HepG2 (cell line): ENCODE data around the gene DCST2. TPM values are rescaled to one million over a fixed set of nuclear protein-coding genes. Genes with fewer than 3 reads are reported as not detected.

Experiments used
- ATAD3A ChIP-seq: sonication (generic); formaldehyde crosslinking; IDR thresholded peaks from 2 replicates; pipeline ENCODE4 v1.4.0; 2020; ENCODE audit warnings: missing genetic modification reagents
- CCDC6 ChIP-seq: sonication (generic); formaldehyde crosslinking; IDR thresholded peaks from 2 replicates; pipeline ENCODE4 v1.8.1; 2022; ENCODE audit warnings: mild to moderate bottlenecking, missing genetic modification reagents, moderate library complexity
- CREB1 ChIP-seq, 2 experiments: fragments of 450-650 bp in 1 of 2; IDR thresholded peaks; 2 replicates each; pipeline ENCODE4 v1.6.1; 2016 to 2017; ENCODE audit warnings: control low read depth in 1 of 2, mild to moderate bottlenecking in 1 of 2, missing compliant biosample characterization in 1 of 2, missing genetic modification characterization in 1 of 2
- HNRNPLL ChIP-seq: fragments of 200-400 bp; formaldehyde crosslinking; IDR thresholded peaks from 2 replicates; pipeline ENCODE4 v1.6.1; 2017; ENCODE audit warnings: mild to moderate bottlenecking, low read depth, low read length; ENCODE audit not compliant: poor library complexity, severe bottlenecking
- ISX ChIP-seq: sonication (generic); formaldehyde crosslinking; conservative IDR thresholded peaks from 2 replicates; pipeline ENCODE4 v1.5.0; 2020; ENCODE audit warnings: missing genetic modification reagents
- TBL1XR1 ChIP-seq: fragments of 150-350 bp; IDR thresholded peaks from 2 replicates; pipeline ENCODE4 v1.6.1; 2014; ENCODE audit warnings: borderline replicate concordance, low read length; ENCODE audit not compliant: partially characterized antibody
- ZNF224 ChIP-seq: sonication (generic); formaldehyde crosslinking; IDR thresholded peaks from 2 replicates; pipeline ENCODE4 v1.5.0; 2020; ENCODE audit warnings: mild to moderate bottlenecking, missing genetic modification reagents
- polyA plus RNA-seq, 8 experiments: library from polyadenylated mRNA; depleted of rRNA in 3 of 8; stranded (reverse) in 7 of 8; unstranded in 1 of 8; fragments of >200 nt; fragmentation: Illumina TruSeq in 4 of 8; extraction: Trizol in 4 of 8; gene quantifications; 2 replicates each; pipeline versions ENCODE4 v1.2.1 to v1.2.3, GENCODE V29; 2011 to 2016; ENCODE audit warnings: low read depth in 4 of 8, missing spikeins in 1 of 8, mixed read lengths in 1 of 8; ENCODE audit not compliant: insufficient read depth in 1 of 8
- total RNA-seq, 5 experiments: library from RNA; depleted of rRNA; stranded (reverse); fragments of >200 nt; fragmentation: Illumina TruSeq; extraction: Trizol; gene quantifications; 2 replicates each; pipeline ENCODE4 v1.2.3, GENCODE V29; 2016; ENCODE audit warnings: low read depth in 1 of 5
- TF ChIP-seq, protein P1 (sequence below): sonication (generic); formaldehyde crosslinking; conservative IDR thresholded peaks from 2 replicates; pipeline ENCODE4 v1.4.0; 2020; ENCODE audit warnings: missing genetic modification reagents
- TF ChIP-seq, protein P2 (sequence below): sonication (generic); formaldehyde crosslinking; IDR thresholded peaks from 2 replicates; pipeline ENCODE4 v1.5.0; 2020; ENCODE audit warnings: mild to moderate bottlenecking, missing genetic modification reagents, borderline replicate concordance
- TF ChIP-seq, protein P3 (sequence below): IDR thresholded peaks from 2 replicates; pipeline ENCODE4 v1.6.1; 2016; ENCODE audit warnings: low read depth
- TF ChIP-seq, protein P4 (sequence below): sonication (generic); formaldehyde crosslinking; conservative IDR thresholded peaks from 2 replicates; pipeline ENCODE4 v1.8.1; 2023; ENCODE audit warnings: missing genetic modification reagents

Gene DCST2
- total and polyA plus RNA-seq, 2 of the 13 experiments (the other 11 are each of a cell fraction or from before 2014, with no cell fraction given), result 0.74 TPM; not detected in 1

DNA sequence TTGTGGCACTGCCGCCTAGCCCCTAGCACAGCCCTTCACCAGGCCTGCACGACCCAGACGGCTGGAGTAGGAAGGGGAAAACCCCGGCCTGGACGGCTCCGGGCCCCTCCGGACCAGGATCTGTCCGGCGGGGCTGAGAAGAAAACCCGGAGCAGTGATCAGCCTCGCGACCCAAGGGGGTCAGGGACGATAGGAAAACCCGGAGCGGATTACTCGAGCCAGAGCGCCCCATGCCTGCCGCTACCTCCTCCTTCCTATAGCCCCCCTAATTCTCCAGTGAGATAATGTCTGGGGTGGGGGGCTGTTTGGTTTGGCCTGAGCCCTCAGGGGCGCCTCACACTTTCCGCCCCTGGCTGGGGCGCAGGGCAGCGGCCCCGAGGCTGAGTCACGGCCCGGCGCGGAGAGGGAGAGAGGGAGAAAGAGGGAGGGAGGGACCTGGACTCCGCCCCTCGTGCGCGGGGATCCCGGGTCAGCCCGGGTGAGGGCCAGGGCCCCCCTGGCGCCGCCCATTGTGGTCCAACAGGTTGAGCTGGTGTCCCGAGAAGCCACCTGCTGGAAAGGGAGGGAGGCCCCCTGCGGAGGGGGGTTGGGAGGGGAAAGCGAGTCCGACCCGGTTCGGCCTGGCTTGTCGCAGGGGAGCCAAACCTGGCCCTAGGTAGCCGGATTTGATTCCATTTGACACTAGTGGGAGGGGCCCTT lies 32.7 kb downstream of the DCST2 start (continued):
- TF ChIP-seq, protein P1, sequence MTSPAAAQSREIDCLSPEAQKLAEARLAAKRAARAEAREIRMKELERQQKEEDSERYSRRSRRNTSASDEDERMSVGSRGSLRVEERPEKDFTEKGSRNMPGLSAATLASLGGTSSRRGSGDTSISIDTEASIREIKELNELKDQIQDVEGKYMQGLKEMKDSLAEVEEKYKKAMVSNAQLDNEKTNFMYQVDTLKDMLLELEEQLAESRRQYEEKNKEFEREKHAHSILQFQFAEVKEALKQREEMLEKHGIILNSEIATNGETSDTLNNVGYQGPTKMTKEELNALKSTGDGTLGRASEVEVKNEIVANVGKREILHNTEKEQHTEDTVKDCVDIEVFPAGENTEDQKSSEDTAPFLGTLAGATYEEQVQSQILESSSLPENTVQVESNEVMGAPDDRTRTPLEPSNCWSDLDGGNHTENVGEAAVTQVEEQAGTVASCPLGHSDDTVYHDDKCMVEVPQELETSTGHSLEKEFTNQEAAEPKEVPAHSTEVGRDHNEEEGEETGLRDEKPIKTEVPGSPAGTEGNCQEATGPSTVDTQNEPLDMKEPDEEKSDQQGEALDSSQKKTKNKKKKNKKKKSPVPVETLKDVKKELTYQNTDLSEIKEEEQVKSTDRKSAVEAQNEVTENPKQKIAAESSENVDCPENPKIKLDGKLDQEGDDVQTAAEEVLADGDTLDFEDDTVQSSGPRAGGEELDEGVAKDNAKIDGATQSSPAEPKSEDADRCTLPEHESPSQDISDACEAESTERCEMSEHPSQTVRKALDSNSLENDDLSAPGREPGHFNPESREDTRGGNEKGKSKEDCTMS (CRISPR knock-in tag), result no peak
- peak; percentile 49 for TF ChIP-seq CREB1 (IDR thresholded peaks at IDR 0.05)
- TF ChIP-seq CREB1 (CRISPR knock-in tag; IDR thresholded peaks at IDR 0.05), result peak; percentile 48; the same call in 1 of the 2 replicates
- TF ChIP-seq ATAD3A, result no peak
- TF ChIP-seq, protein P2, sequence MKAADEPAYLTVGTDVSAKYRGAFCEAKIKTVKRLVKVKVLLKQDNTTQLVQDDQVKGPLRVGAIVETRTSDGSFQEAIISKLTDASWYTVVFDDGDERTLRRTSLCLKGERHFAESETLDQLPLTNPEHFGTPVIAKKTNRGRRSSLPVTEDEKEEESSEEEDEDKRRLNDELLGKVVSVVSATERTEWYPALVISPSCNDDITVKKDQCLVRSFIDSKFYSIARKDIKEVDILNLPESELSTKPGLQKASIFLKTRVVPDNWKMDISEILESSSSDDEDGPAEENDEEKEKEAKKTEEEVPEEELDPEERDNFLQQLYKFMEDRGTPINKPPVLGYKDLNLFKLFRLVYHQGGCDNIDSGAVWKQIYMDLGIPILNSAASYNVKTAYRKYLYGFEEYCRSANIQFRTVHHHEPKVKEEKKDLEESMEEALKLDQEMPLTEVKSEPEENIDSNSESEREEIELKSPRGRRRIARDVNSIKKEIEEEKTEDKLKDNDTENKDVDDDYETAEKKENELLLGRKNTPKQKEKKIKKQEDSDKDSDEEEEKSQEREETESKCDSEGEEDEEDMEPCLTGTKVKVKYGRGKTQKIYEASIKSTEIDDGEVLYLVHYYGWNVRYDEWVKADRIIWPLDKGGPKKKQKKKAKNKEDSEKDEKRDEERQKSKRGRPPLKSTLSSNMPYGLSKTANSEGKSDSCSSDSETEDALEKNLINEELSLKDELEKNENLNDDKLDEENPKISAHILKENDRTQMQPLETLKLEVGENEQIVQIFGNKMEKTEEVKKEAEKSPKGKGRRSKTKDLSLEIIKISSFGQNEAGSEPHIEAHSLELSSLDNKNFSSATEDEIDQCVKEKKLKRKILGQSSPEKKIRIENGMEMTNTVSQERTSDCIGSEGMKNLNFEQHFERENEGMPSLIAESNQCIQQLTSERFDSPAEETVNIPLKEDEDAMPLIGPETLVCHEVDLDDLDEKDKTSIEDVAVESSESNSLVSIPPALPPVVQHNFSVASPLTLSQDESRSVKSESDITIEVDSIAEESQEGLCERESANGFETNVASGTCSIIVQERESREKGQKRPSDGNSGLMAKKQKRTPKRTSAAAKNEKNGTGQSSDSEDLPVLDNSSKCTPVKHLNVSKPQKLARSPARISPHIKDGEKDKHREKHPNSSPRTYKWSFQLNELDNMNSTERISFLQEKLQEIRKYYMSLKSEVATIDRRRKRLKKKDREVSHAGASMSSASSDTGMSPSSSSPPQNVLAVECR (CRISPR knock-in tag), result peak; percentile 76
- TF ChIP-seq, protein P3, sequence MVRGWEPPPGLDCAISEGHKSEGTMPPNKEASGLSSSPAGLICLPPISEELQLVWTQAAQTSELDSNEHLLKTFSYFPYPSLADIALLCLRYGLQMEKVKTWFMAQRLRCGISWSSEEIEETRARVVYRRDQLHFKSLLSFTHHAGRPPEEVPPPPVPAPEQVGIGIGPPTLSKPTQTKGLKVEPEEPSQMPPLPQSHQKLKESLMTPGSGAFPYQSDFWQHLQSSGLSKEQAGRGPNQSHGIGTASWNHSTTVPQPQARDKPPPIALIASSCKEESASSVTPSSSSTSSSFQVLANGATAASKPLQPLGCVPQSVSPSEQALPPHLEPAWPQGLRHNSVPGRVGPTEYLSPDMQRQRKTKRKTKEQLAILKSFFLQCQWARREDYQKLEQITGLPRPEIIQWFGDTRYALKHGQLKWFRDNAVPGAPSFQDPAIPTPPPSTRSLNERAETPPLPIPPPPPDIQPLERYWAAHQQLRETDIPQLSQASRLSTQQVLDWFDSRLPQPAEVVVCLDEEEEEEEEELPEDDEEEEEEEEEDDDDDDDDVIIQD (CRISPR knock-in tag), result 0 out of 2 replicates have a peak, but pooled peaks have one; percentile 34
- TF ChIP-seq ZNF224 (CRISPR knock-in tag), result peak; percentile 67; the same call in 1 of the 2 replicates
- peak; percentile 72 for TF ChIP-seq HNRNPLL
- TF ChIP-seq ISX, result peak; percentile 37; the same call in 1 of the 2 replicates
- no peak for TF ChIP-seq TBL1XR1
- no peak; the same call in 1 of the 2 replicates for TF ChIP-seq CCDC6 (CRISPR knock-in tag)
- TF ChIP-seq, protein P4, sequence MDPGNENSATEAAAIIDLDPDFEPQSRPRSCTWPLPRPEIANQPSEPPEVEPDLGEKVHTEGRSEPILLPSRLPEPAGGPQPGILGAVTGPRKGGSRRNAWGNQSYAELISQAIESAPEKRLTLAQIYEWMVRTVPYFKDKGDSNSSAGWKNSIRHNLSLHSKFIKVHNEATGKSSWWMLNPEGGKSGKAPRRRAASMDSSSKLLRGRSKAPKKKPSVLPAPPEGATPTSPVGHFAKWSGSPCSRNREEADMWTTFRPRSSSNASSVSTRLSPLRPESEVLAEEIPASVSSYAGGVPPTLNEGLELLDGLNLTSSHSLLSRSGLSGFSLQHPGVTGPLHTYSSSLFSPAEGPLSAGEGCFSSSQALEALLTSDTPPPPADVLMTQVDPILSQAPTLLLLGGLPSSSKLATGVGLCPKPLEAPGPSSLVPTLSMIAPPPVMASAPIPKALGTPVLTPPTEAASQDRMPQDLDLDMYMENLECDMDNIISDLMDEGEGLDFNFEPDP, result 0 out of 2 replicates have a peak, but pooled peaks have one; percentile 61
- TF ChIP-seq, all 625 proteins: peak for 297
